ENCODE results near the gene CSTPP1. TPM values are rescaled to one million over a fixed set of nuclear protein-coding genes. Genes with fewer than 3 reads are reported as not detected.

Gene CSTPP1
- total RNA-seq, 1 donor from 2014 or later, result 32.8 TPM

DNA sequence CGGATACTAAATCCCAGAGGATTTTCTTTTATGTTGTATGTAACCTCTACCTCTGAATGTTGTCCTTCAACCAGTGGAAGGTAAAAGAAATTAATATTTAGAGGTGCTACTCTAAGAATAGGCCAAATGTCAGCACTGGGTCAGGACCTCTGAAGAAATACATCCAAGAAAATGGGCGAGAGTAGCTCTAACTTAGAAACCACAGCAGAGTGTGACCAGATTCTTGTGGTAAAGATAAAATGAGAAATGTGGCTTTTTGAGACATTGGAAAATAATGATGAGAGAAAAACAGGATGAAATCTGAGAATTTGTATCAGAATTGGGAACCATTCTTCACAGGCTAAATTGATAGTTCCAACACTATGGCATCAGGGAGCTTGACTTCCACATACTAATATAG lies 63.5 kb downstream of the CSTPP1 start:
- H3K27ac ChIP-seq, result no peak overlapping the region
- H3K36me3 ChIP-seq, result no peaks in the 10 kb centered on the region
- no peak for ATAC-seq
- intact Hi-C loops (cut with DNase I), result no loop called here
- DNase-seq, result no peak
- H3K9me3 ChIP-seq, result no peaks in the 10 kb centered on the region
- H3K4me3 ChIP-seq, result no peak overlapping the region
- TF ChIP-seq, protein P1, sequence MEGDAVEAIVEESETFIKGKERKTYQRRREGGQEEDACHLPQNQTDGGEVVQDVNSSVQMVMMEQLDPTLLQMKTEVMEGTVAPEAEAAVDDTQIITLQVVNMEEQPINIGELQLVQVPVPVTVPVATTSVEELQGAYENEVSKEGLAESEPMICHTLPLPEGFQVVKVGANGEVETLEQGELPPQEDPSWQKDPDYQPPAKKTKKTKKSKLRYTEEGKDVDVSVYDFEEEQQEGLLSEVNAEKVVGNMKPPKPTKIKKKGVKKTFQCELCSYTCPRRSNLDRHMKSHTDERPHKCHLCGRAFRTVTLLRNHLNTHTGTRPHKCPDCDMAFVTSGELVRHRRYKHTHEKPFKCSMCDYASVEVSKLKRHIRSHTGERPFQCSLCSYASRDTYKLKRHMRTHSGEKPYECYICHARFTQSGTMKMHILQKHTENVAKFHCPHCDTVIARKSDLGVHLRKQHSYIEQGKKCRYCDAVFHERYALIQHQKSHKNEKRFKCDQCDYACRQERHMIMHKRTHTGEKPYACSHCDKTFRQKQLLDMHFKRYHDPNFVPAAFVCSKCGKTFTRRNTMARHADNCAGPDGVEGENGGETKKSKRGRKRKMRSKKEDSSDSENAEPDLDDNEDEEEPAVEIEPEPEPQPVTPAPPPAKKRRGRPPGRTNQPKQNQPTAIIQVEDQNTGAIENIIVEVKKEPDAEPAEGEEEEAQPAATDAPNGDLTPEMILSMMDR (IDR thresholded peaks at IDR 0.05), result no peak
- peaks cover 34% of the 10 kb centered on the region for H3K4me1 ChIP-seq
- no peaks in the 10 kb centered on the region for H3K27me3 ChIP-seq (ENCODE audit: low read depth)

DNA sequence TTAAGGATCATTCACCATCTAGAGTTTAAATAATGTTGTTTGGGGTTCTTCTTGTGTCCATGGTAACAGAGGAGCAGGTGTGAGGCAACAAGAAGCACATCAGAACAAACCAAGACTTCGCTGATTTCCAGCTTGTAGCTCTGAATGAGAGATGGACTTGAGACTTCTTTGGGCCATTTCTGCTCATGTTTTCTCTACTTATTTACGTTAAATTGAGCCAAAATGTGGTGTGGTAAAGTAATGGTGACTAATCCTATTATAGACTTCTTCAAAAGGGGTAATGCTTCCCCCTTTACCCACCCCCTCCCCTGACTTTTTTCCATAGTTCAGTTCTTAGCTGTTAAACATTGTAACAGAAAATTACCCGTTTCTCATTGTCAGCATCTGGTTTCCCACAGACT lies 65.2 kb downstream of the CSTPP1 start:
- H3K27ac ChIP-seq, result no peak overlapping the region
- no peaks in the 10 kb centered on the region for H3K27me3 ChIP-seq (ENCODE audit: low read depth)
- no peak overlapping the region for H3K4me3 ChIP-seq
- TF ChIP-seq, protein P1 (IDR thresholded peaks at IDR 0.05), result no peak
- H3K4me1 ChIP-seq, result peaks cover 38% of the 10 kb centered on the region
- H3K9me3 ChIP-seq, result no peaks in the 10 kb centered on the region
- intact Hi-C loops (cut with DNase I), result no loop called here
- H3K36me3 ChIP-seq, result no peaks in the 10 kb centered on the region
- ATAC-seq (no peak), DNase-seq (no peak)

DNA sequence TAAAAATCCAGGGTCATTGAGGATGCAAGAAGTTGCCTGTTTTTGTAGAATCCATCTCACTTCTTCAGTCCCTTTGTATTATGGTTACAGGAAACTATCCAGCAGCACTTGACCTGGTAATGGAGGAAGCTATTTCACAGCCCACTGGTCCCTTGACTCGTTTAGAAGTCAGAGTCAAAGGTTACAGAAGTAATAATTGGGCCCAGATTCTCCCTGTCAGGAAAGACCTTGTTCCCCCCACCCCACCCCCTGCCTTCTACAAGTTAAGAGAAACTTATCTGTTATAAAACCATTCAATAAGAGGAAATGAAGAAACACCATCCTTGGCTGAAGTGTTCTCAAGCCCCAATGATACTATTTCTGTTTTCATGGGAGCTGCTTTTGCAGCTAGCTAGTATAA lies 65.8 kb downstream of the CSTPP1 start:
- Histone ChIP-seq H3K4me1 (peaks cover 38% of the 10 kb centered on the region), H3K9me3 (no peaks in the 10 kb centered on the region), H3K4me3 (no peak overlapping the region), H3K27ac (no peak overlapping the region), H3K36me3 (no peaks in the 10 kb centered on the region), H3K27me3 (ENCODE audit: low read depth) (no peaks in the 10 kb centered on the region)
- ATAC-seq (peak in 1 of 2 donors; percentile 18), DNase-seq (no peak)
- intact Hi-C loops (cut with DNase I), result no loop called here
- TF ChIP-seq, protein P1 (IDR thresholded peaks at IDR 0.05), result no peak

DNA sequence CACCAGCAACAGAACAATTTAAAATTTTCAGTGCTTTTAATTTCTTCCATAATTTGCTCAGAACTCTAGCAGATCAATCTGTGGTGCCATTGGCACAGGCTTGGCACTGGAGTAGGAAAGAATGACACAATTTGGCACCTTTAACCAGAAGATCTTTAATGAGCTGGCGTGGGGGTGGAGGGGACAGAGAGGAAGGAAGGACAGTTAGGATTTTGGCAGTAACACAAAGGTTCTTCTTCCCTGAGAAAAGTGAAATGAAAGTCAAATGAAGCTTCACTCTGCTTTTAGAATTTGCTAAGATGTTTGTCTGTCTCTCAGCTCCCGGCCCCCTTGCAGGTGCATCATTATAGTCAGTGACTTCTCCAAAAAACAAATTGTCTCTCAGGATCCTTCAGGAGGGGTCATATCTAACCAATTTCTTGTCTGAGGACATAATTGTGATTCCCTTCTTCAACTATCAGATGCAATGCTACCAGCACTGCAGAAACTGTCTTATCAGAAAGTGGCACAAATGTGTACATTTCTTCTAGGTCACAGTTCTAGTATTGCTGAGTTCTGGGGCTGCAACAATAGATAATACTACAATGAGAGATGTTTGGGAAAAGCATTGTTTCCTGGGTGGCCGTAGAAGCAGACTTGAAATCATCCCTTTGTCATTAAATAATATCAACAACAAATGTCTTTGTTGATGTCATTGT lies 66.8 kb downstream of the CSTPP1 start:
- Histone ChIP-seq H3K27me3 (ENCODE audit: low read depth) (no peaks in the 10 kb centered on the region), H3K4me1 (peaks cover 38% of the 10 kb centered on the region), H3K4me3 (no peak overlapping the region), H3K36me3 (no peaks in the 10 kb centered on the region), H3K9me3 (no peaks in the 10 kb centered on the region), H3K27ac (no peak overlapping the region)
- DNase-seq (no peak), ATAC-seq (peak in 1 of 2 donors; percentile 49)
- intact Hi-C loops (cut with DNase I), result no loop called here
- TF ChIP-seq, protein P1 (IDR thresholded peaks at IDR 0.05), result no peak

DNA sequence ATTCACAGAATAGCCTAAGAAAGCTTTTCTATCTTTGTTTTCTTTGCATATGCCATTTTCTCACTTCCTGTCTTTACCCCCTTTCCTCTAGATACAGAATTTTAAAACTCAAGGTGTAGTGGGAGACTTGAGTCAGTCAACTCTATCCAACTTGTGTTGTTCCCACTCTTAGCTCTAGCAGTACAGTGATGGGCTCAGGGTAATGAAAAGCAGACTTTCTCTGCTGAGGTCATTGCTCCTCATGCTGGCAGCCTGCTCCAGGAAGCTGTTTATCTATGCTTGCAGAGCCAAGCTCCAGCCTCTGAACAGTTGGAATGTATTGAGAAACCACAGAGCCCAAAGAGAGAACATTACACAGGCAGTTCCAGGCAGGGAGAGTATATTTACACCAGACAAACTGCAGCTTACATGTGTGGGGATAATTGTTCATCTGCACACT lies 68.1 kb downstream of the CSTPP1 start:
- intact Hi-C loops (cut with DNase I), result no loop called here
- no peaks in the 10 kb centered on the region for H3K36me3 ChIP-seq
- peaks cover 38% of the 10 kb centered on the region for H3K4me1 ChIP-seq
- H3K27ac ChIP-seq, result no peak overlapping the region
- H3K27me3 ChIP-seq (ENCODE audit: low read depth), result no peaks in the 10 kb centered on the region
- H3K4me3 ChIP-seq, result no peak overlapping the region
- no peaks in the 10 kb centered on the region for H3K9me3 ChIP-seq
- peak; percentile 90 to 94 for ATAC-seq
- TF ChIP-seq, protein P1 (IDR thresholded peaks at IDR 0.05), result no peak
- peak; percentile 53 for DNase-seq

All from lower lobe of right lung (tissue), 2 donors.